WERI-Rb-1 (cell line): ENCODE measurements around the gene RAD51B.
A peak's percentile ranks its signal among the peaks of the same experiment; 100 is the strongest.

Experiments used
- DNase-seq: peaks from one replicate; pipeline ENCODE4 v3.0.0-alpha.2; 2020
- H3K27ac ChIP-seq: fragments of 250-450 bp; sonication (Bioruptor Pico); 2 replicates; pipeline ENCODE4 v1.5.1; 2020; ENCODE audit warnings: mild to moderate bottlenecking, moderate library complexity
- H3K27me3 ChIP-seq: fragments of 250-450 bp; sonication (Bioruptor Pico); 2 replicates; pipeline ENCODE4 v1.5.1; 2021; ENCODE audit warnings: mild to moderate bottlenecking, low read depth, moderate library complexity; ENCODE audit not compliant: insufficient read depth, severe bottlenecking
- H3K36me3 ChIP-seq: fragments of 250-450 bp; sonication (Bioruptor Pico); 2 replicates; pipeline ENCODE4 v1.5.1; 2020; ENCODE audit warnings: mild to moderate bottlenecking, moderate library complexity
- H3K4me3 ChIP-seq: 2 replicates; pipeline ENCODE4 v1.5.1; 2011; ENCODE audit warnings: low read depth, mild to moderate bottlenecking, control low read depth, low read length
- H3K9me3 ChIP-seq: fragments of 250-450 bp; sonication (Bioruptor Pico); 2 replicates; pipeline ENCODE4 v1.5.1; 2021; ENCODE audit warnings: mild to moderate bottlenecking, moderate library complexity; ENCODE audit not compliant: severe bottlenecking
- CTCF ChIP-seq: IDR thresholded peaks from 2 replicates; pipeline ENCODE4 v1.5.1; 2011; ENCODE audit warnings: low read depth, mild to moderate bottlenecking, control low read depth, inconsistent platforms, low read length

RAD51B gene

GRCh38 chr14:67820428-67820971 lies 921 bp downstream of the RAD51B start:
- Histone ChIP-seq H3K27me3 (no peaks in the 10 kb centered on the region), H3K9me3 (no peaks in the 10 kb centered on the region), H3K36me3 (no peaks in the 10 kb centered on the region), H3K27ac (no peak overlapping the region), H3K4me3 (peak overlapping the region; percentile 90)
- TF ChIP-seq CTCF = no peak
- no peak for DNase-seq

- TF ChIP-seq CTCF = no peak
- H3K9me3 ChIP-seq = no peaks in the 10 kb centered on the region
- no peak overlapping the region for H3K27ac ChIP-seq
- no peak overlapping the region for H3K4me3 ChIP-seq
- no peak for DNase-seq
- no peaks in the 10 kb centered on the region for H3K36me3 ChIP-seq
- no peaks in the 10 kb centered on the region for H3K27me3 ChIP-seq
Observed at GRCh38 chr14:67821121-67821520, 1.5 kb downstream of the RAD51B start.

- no peak for DNase-seq
- peaks cover 7% of the 10 kb centered on the region for H3K9me3 ChIP-seq
- no peak overlapping the region for H3K4me3 ChIP-seq
- peaks cover 4% of the 10 kb centered on the region; the same call in 1 of the 2 replicates for H3K36me3 ChIP-seq
- no peak overlapping the region for H3K27ac ChIP-seq
- no peak for TF ChIP-seq CTCF
- no peaks in the 10 kb centered on the region for H3K27me3 ChIP-seq
Observed at GRCh38 chr14:67831113-67831512, 11.5 kb downstream of the RAD51B start.

- Histone ChIP-seq H3K27me3 (no peaks in the 10 kb centered on the region), H3K9me3 (peaks cover 7% of the 10 kb centered on the region), H3K4me3 (no peak overlapping the region), H3K27ac (no peak overlapping the region), H3K36me3 (no peaks in the 10 kb centered on the region)
- no peak for TF ChIP-seq CTCF
- DNase-seq = no peak
Observed at GRCh38 chr14:67833403-67833802, 13.8 kb downstream of the RAD51B start.

- H3K4me3 ChIP-seq = no peak overlapping the region
- no peak for TF ChIP-seq CTCF
- H3K27ac ChIP-seq = no peak overlapping the region
- H3K9me3 ChIP-seq = peaks cover 7% of the 10 kb centered on the region
- no peaks in the 10 kb centered on the region for H3K27me3 ChIP-seq
- H3K36me3 ChIP-seq = no peaks in the 10 kb centered on the region
- DNase-seq = no peak
Observed at GRCh38 chr14:67835596-67835995, 16.0 kb downstream of the RAD51B start.

GRCh38 chr14:67837011-67837624 lies 17.5 kb downstream of the RAD51B start:
- Histone ChIP-seq H3K9me3 (peaks cover 7% of the 10 kb centered on the region), H3K4me3 (no peak overlapping the region), H3K36me3 (no peaks in the 10 kb centered on the region), H3K27me3 (no peaks in the 10 kb centered on the region), H3K27ac (no peak overlapping the region)
- peak; percentile 40; the same call in 1 of the 2 replicates for TF ChIP-seq CTCF
- peak; percentile 60 for DNase-seq
